Myocyte (in vitro differentiated cells): ENCODE measurements around the gene EXOSC10. TPM values are rescaled to one million over a fixed set of nuclear protein-coding genes. Genes with fewer than 3 reads are reported as not detected.
"Not testable (repeated sequence)": the region's sequence is repeated elsewhere in the genome, so short reads cannot be mapped to it uniquely, and the experiment has no call there.

Experiments
- DNase-seq: peaks from one replicate; pipeline ENCODE4 v3.0.0-alpha.2; 2012; ENCODE audit warnings: low read depth
- total RNA-seq: library from RNA; depleted of rRNA; stranded (reverse); fragments of >200 nt; gene quantifications from 2 replicates; pipeline ENCODE4 v1.2.3, GENCODE V29; 2014

Gene EXOSC10
- total RNA-seq, 1 donor from 2014 or later = 53.4 TPM

GRCh38 chr1:11061652-11062365 is 37.9 kb downstream of the EXOSC10 start:
- no peak for DNase-seq

- DNase-seq = peak; percentile 91
These were observed 39.5 kb downstream of the EXOSC10 start, which contains the start of gene SRM for GRCh38 chr1:11059968-11060830. Gene SRM, minus strand, starts transcription at chr1:11060018. Its CDS starts 75 bp downstream, at chr1:11059943.

GRCh38 chr1:11059155-11059967 is 40.3 kb downstream of the EXOSC10 start:
- DNase-seq = no peak

GRCh38 chr1:11058595-11059154 is 41.0 kb downstream of the EXOSC10 start:
- DNase-seq = no peak

DNA sequence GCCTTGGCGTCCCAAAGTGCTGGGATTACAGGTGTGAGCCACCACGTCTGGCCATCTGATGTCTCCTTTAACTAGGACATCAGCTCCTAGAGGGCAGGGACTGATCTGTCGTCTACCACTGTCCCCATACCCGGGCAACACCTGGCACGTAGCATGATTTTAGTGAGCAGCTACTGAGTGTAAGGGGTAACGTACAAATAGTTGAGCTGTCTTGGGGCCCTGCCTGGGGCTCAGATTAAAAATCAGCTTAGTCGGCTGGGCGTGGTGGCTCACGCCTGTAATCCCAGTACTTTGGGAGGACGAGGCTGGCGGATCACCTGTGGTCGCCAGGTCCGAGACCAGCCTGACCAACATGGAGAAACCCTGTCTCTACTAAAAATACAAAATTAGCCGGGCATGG is 41.6 kb downstream of the EXOSC10 start:
- no peak for DNase-seq

- DNase-seq = no peak
These were observed 42.2 kb downstream of the EXOSC10 start for GRCh38 chr1:11057477-11057876.

- no peak for DNase-seq
These were observed 43.2 kb downstream of the EXOSC10 start for GRCh38 chr1:11056504-11056903.

DNA sequence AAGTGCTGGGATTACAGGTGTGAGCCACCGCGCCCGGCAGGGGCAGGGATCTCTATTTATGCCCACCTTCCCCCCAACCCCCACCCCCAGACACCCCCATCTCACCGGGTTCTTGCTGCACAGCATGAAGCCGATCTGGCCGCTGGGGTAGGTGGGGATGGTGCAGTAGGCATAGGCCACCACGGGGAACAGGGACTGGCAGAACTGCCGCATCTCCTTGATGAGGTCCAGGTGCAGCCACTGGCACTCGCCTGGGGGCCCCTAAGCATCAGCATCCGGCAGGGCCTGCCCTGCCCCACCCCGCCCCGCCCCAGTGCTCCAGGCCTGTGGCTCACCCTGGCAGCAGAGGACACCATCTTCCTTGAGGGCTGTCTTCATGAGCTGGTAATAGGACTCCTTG is 44.0 kb downstream of the EXOSC10 start:
- no peak for DNase-seq

DNA sequence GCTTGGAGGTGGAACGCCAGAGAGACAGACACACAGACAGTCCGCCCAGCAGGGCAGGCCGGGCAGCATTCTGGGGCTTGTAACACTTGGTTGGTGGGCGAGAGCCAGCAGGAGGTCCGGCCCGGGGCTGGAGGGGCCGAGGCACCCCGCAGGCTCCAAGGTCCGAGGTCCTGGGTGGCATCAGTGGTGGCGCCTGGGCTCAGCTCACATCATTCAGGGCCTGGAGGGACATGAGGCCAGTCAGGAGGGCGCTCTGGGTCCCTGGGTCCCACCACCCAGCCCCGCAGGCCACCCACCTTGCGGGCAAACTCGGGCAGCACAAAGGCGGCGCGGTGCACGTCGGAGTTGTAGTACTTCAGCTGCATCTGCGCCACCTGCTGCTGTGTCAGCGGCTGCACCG is 45.0 kb downstream of the EXOSC10 start:
- DNase-seq = no peak

DNA sequence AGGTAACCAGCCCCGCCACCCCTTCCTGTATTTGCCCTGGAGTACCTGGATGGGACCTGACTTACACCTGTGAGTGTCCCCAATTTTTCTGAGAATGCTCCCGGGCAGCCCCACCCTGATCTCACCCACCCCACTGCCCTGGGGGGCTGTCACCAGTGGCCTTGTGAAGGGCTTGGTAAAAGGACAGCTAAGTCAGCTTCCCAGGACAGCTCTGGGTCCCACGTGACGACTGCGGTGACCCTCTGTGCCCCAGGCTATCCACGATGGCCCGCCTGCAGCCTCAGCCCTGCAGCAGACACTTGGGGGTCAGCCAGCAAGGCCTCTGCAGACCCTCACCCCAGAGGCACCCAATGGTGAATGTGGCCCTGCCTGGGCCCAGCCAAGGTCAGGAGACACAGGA is 45.5 kb downstream of the EXOSC10 start:
- DNase-seq = no peak

DNA sequence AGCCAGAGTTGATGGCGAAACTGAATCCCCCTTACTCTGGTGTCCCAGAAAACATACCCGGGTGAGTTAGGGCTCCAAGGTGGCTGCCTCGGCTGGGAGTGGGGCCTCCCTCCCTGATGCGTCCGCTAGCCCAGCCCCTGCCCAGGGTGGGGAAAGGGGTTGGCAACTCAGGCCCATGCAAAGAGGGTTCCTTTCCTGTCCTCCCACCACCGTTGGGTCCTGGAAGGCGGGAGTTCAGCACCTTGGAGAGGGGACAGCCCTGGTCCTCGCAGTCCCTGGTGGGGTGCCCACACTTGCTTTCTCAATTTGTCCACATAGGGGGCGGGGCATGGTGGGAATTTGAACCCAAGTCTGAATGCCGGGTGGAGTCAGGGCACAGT is 45.9 kb downstream of the EXOSC10 start:
- peak; percentile 46 for DNase-seq

DNA sequence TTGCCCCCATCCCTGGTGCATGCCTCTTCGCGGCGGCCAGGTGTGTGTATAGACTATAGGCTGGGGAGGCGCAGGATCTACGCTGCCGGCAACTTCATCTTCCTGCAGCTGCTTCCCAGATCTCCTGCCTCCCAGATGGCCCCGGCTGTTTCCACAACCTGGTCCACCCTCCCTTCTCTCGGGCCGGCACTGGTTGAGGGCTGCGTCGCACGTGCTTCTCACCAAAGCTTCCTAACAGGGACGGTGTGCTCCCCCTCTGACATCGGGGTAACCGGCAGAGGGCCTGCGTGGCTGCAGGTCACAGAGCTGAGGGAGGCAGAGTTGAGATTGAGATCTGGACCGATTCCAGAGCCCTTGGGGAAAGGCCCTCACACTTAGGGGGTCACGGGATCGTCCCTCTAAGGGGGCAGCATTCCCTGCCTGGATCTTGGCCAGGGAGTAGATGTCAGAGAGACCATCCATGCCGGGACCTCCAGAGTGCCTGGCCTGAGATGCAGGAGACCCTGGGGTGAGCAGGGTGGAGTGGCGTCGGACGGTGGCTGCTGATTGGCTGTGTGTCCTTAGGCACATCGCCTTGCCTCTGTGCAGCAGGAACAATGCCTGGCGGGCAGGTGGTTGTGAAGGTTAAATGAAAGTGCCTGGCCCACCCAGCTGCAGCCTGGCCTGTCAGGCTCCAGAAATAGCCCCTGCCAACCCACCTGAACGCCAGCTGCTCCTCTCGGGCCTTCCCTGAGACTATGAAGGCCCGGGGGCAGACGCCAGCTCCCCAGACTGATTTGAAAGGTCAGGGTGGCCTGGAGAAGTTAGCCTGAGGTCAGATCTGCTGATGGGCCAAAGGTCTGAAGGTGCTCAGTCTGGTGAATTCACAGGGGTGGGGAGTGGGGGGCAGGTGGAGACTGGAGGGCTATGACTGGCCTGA is 46.6 kb downstream of the EXOSC10 start:
- DNase-seq = no peak

DNA sequence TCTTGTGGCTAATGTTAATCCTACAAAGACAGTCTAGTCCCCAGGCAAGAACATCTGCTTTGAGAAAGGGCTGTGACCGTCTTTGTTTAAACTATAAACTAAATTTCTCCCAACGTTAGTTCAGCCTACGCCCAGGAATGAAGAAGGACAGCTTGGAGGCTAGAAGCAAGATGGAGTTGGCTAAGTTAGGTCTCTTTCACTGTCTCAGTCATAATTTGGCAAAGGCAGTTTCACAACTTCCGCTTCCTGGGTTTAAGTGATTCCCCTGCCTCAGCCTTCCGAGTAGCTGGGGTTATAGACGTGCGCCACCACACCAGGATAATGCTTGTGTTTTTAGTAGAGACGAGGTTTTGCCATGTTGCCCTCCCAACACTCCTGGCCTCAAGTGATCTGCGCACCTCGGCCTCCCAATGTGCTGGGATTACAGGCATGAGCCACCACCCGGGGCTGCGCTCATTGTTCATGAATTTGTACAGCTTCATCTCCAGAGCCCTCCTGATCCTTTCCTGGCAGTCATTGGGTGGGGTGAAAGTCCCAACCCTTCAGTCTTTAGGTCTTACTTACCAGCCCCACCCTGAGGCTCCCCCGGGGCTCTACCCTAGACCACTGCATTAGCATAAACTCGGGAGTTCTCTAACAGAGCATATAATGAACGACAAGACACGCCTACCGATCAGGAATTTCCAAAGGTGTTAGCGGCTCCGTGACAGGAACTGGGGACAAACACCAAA is 47.7 kb downstream of the EXOSC10 start:
- DNase-seq = no peak

DNA sequence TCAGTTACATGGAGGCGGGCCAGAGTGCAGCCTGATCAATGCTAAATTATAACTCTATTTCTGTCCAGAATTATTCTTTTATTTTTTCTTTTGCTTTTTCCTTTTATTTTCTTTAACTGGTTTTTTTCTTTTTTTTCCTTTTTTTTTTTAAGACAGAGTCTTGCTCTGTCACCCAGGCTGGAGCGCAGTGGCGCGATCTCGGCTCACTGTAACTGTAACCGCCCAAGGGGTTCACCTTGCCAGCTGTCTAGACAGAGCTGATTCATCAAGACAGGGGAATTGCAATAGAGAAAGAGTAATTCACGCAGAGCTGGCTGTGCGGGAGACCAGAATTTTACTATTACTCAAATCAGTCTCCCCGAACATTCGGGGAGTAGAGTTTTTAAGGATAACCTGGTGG is 48.5 kb downstream of the EXOSC10 start:
- not testable (repeated sequence) for DNase-seq

DNA sequence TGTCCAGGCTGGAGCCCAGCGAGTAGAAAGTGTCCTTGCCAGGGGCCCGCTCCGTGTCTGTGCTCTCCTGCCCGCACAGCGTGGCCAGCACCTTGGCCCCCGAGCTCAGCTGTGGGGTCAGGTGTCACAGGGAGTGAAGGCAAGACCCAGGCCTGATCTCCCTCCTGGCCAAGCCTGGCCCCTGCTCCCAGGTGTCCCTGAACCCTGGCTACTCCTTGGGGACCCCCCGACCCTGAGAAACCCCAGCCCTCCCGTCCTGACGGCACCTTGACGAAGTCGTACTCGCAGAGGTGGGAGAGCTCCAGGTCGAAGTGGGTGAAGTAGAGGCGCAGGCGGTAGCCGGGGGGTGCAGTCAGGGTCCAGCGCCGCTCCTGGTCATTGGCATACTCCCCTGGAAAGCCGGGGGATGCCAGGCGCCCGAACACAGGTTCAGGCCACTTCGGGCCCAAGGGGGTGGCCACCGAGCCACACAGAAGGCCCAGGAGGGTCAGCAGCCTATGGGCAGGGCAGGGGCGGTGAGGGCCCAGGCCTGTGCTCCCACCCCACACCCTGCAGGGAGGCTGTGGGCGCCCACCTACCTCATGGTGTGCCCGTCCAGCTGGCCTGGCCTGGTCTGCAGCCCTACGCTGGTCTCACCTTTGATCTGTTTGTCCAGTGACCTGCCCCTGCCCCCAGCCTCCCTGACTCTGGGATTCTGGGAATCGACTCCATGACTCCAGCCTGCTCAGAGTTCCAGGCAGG is 52.9 kb downstream of the EXOSC10 start, which contains the start of gene MASP2:
MASP2 (minus strand) TSS at position 615 of the 741 bp plus-strand sequence; CDS start at position 583, 32 bp downstream.
- no peak for DNase-seq

GRCh38 chr1:11046270-11046566 is 53.5 kb downstream of the EXOSC10 start:
- DNase-seq = no peak

- no peak for DNase-seq
These were observed 54.0 kb downstream of the EXOSC10 start for GRCh38 chr1:11045428-11046269.

DNA sequence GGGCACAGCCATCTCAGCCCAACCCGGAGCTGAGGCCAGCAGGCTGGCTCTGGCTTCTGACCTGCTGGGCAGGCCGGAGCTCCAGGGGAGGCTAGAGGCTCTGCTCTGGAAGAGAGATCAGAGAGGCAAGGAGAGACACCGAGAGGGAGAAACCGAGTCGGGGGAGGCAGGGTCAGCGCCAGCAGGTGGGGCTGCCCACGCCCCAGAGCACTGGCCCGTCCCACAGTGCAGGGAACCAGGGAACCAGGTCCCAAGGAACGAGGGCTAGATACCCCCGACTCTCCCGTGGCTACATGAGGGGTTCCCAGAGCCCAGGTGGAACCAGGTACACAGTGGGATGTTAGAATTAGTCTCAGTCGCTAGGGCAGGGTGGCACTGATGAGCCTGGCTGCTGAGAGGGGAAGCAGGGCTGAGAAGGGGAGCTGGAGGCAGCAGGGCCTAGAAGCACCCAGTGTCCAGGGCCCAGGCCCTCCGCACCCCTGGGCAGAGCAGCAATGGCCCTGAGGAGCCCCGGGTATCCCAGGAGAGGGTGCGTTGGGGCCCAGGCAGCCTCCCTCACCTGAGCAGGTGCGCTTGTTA is 54.7 kb downstream of the EXOSC10 start:
- DNase-seq = no peak
